Neural cell (in vitro differentiated cells): ENCODE results near the gene QKI. TPM values are rescaled to one million over a fixed set of nuclear protein-coding genes. Genes with fewer than 3 reads are reported as not detected.
"Not testable (repeated sequence)": the region's sequence is repeated elsewhere in the genome, so short reads cannot be mapped to it uniquely, and the experiment has no call there.

ENCODE experiments used
- H2AFZ ChIP-seq: fragments of 200-600, 300-800 bp; sonication (generic), shearing (Covaris generic); 2 replicates; pipeline ENCODE4 v1.6.0; 2014; ENCODE audit warnings: low read depth, mild to moderate bottlenecking, antibody characterized with exemption, low read length, moderate library complexity
- H3F3A ChIP-seq: fragments of 200-600 bp; shearing (Covaris generic); 2 replicates; pipeline ENCODE4 v1.6.1; 2016; ENCODE audit warnings: mild to moderate bottlenecking, moderate library complexity, mixed read lengths, antibody characterized with exemption, low read length; ENCODE audit not compliant: insufficient read depth, poor library complexity, severe bottlenecking
- H3K27ac ChIP-seq: fragments of 200-600, 300-800 bp; sonication (generic), shearing (Covaris generic); 2 replicates; pipeline ENCODE4 v1.5.1; 2014; ENCODE audit warnings: mild to moderate bottlenecking, low read length, moderate library complexity
- H3K27me3 ChIP-seq: fragments of 300-800, 200-600 bp; sonication (generic), shearing (Covaris generic); 2 replicates; pipeline ENCODE4 v1.6.0; 2014; ENCODE audit warnings: mild to moderate bottlenecking, low read depth, low read length, moderate library complexity; ENCODE audit not compliant: insufficient read depth
- H3K36me3 ChIP-seq: fragments of 300-800, 200-600 bp; sonication (generic), shearing (Covaris generic); 2 replicates; pipeline ENCODE4 v1.5.1; 2014; ENCODE audit warnings: mild to moderate bottlenecking, antibody characterized with exemption, low read length, moderate library complexity; ENCODE audit not compliant: insufficient read depth
- H3K4me2 ChIP-seq: fragments of 300-800, 200-600 bp; sonication (generic), shearing (Covaris generic); 2 replicates; pipeline ENCODE4 v1.6.0; 2014; ENCODE audit warnings: mild to moderate bottlenecking, low read length
- H3K4me3 ChIP-seq: fragments of 300-800, 200-600 bp; sonication (generic), shearing (Covaris generic); 2 replicates; pipeline ENCODE4 v1.5.1; 2014; ENCODE audit warnings: mild to moderate bottlenecking, low read length, moderate library complexity
- H3K79me2 ChIP-seq: fragments of 200-600 bp; shearing (Covaris generic); replicated peaks from 2 replicates; pipeline ENCODE4 v1.6.0; 2014; ENCODE audit warnings: mild to moderate bottlenecking, low read length, moderate library complexity; ENCODE audit not compliant: insufficient read depth
- H3K9ac ChIP-seq: fragments of 300-800, 200-600 bp; sonication (generic), shearing (Covaris generic); 2 replicates; pipeline ENCODE4 v1.6.1; 2016; ENCODE audit warnings: mild to moderate bottlenecking, low read length, mixed read lengths
- H3K9me2 ChIP-seq: fragments of 200-600 bp; shearing (Covaris generic); 2 replicates; pipeline ENCODE4 v1.6.1; 2016; ENCODE audit warnings: mild to moderate bottlenecking, low read length, mixed read lengths; ENCODE audit not compliant: insufficient read depth
- H3K9me3 ChIP-seq: fragments of 200-600, 300-800 bp; sonication (generic), shearing (Covaris generic); 2 replicates; pipeline ENCODE4 v1.6.1; 2016; ENCODE audit warnings: mild to moderate bottlenecking, mixed run types, low read length, moderate library complexity, mixed read lengths
- H4K20me1 ChIP-seq: fragments of 200-600 bp; shearing (Covaris generic); 2 replicates; pipeline ENCODE4 v1.6.1; 2016; ENCODE audit warnings: mild to moderate bottlenecking, mixed run types; ENCODE audit not compliant: insufficient read depth
- EZH2 ChIP-seq: fragments of 200-600, 300-800 bp; shearing (Covaris generic), sonication (generic); IDR thresholded peaks from 2 replicates; pipeline ENCODE4 v1.6.1; 2014; ENCODE audit warnings: antibody characterized with exemption, low read length, borderline replicate concordance, mild to moderate bottlenecking; ENCODE audit not compliant: insufficient read depth, poor library complexity, severe bottlenecking
- MXI1 ChIP-seq: fragments of 450-650 bp; conservative IDR thresholded peaks from 2 replicates; pipeline ENCODE4 v1.6.1; 2014; ENCODE audit warnings: antibody characterized with exemption, mild to moderate bottlenecking; ENCODE audit not compliant: poor library complexity, severe bottlenecking
- POLR2AphosphoS5 ChIP-seq: IDR thresholded peaks from 2 replicates; pipeline ENCODE4 v1.6.1; 2012
- RAD21 ChIP-seq: fragments of 450-650 bp; conservative IDR thresholded peaks from 2 replicates; pipeline ENCODE4 v1.6.1; 2014; ENCODE audit warnings: antibody characterized with exemption, mild to moderate bottlenecking, moderate library complexity
- TAF1 ChIP-seq: IDR thresholded peaks from 2 replicates; pipeline ENCODE4 v1.6.1; 2012; ENCODE audit warnings: low read depth
- polyA plus RNA-seq: library from polyadenylated mRNA; depleted of rRNA; stranded (reverse); fragments of >200 nt; gene quantifications from 2 replicates; pipeline ENCODE4 v1.2.3, GENCODE V29; 2014
- TF ChIP-seq, protein P1 (sequence below): fragments of 450-650 bp; IDR thresholded peaks from 2 replicates; pipeline ENCODE4 v1.5.1; 2014; ENCODE audit warnings: antibody characterized with exemption, mild to moderate bottlenecking, moderate library complexity; ENCODE audit not compliant: poor library complexity, severe bottlenecking
- TF ChIP-seq, protein P2 (sequence below): IDR thresholded peaks from 2 replicates; pipeline ENCODE4 v1.6.1; 2012; ENCODE audit warnings: borderline replicate concordance

The QKI gene
- polyA plus RNA-seq, 1 donor from 2014 or later, result 39.0 TPM

DNA sequence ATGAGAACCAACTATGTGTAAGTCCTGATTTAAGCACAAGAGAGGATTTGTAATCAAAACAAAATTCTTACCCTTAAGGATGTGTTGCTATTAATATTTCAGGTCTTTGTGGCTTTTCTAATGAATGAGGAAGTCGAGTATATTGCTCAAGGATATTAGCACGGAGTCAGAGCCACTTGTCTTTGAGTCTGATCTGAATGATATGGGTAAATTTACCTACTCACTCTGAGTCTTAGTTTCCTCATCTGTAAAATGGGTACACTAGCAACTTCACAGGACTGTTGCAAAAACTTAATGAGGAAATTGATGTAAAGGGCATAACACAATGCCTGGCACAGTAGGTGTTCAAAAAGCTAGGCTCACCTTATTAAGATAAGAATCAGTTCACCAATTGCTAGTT lies 30.0 kb upstream of the QKI start:
- Histone ChIP-seq H3K4me3 (no peak overlapping the region), H4K20me1 (no peaks in the 10 kb centered on the region), H3K9ac (no peak overlapping the region)

DNA sequence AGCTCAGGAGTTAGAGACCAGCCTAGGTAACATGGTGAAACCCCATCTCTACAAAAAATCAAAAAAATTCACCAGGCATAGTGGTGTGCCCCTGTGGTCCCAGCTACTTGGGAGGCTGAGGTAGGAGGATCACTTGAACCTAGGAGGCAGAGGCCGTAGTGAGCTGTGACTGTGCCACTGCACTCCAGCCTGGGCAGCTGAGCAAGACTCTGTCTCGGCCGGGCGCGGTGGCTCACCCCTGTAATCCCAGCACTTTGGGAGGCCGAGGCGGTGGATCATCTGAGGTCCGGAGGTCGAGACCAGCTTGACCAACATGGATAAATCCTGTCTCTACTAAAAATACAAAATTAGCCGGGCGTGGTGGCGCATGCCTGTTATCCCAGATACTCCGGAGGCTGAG lies 29.0 kb upstream of the QKI start:
- H3K4me3 ChIP-seq, H3K27me3 ChIP-seq, H3K9ac ChIP-seq, H3K27ac ChIP-seq, H4K20me1 ChIP-seq, H2AFZ ChIP-seq, H3K36me3 ChIP-seq, H3K9me3 ChIP-seq, H3K4me2 ChIP-seq, H3K79me2 ChIP-seq, H3K9me2 ChIP-seq, H3F3A ChIP-seq: not testable (repeated sequence)

More for the DNA sequence above, 30.0 kb upstream of the QKI start:
- Histone ChIP-seq H3K27ac (no peak overlapping the region), H3K27me3 (no peaks in the 10 kb centered on the region), H3K9me2 (no peaks in the 10 kb centered on the region), H3K36me3 (no peaks in the 10 kb centered on the region), H3K4me2 (no peak overlapping the region), H2AFZ (no peak overlapping the region), H3K79me2 (no peaks in the 10 kb centered on the region), H3F3A (no peaks in the 10 kb centered on the region), H3K9me3 (peaks cover 2% of the 10 kb centered on the region)
- TF ChIP-seq RAD21 (no peak), POLR2AphosphoS5 (no peak), MXI1 (no peak)
- TF ChIP-seq, protein P1, sequence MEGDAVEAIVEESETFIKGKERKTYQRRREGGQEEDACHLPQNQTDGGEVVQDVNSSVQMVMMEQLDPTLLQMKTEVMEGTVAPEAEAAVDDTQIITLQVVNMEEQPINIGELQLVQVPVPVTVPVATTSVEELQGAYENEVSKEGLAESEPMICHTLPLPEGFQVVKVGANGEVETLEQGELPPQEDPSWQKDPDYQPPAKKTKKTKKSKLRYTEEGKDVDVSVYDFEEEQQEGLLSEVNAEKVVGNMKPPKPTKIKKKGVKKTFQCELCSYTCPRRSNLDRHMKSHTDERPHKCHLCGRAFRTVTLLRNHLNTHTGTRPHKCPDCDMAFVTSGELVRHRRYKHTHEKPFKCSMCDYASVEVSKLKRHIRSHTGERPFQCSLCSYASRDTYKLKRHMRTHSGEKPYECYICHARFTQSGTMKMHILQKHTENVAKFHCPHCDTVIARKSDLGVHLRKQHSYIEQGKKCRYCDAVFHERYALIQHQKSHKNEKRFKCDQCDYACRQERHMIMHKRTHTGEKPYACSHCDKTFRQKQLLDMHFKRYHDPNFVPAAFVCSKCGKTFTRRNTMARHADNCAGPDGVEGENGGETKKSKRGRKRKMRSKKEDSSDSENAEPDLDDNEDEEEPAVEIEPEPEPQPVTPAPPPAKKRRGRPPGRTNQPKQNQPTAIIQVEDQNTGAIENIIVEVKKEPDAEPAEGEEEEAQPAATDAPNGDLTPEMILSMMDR, result no peak
- TF ChIP-seq, protein P2, sequence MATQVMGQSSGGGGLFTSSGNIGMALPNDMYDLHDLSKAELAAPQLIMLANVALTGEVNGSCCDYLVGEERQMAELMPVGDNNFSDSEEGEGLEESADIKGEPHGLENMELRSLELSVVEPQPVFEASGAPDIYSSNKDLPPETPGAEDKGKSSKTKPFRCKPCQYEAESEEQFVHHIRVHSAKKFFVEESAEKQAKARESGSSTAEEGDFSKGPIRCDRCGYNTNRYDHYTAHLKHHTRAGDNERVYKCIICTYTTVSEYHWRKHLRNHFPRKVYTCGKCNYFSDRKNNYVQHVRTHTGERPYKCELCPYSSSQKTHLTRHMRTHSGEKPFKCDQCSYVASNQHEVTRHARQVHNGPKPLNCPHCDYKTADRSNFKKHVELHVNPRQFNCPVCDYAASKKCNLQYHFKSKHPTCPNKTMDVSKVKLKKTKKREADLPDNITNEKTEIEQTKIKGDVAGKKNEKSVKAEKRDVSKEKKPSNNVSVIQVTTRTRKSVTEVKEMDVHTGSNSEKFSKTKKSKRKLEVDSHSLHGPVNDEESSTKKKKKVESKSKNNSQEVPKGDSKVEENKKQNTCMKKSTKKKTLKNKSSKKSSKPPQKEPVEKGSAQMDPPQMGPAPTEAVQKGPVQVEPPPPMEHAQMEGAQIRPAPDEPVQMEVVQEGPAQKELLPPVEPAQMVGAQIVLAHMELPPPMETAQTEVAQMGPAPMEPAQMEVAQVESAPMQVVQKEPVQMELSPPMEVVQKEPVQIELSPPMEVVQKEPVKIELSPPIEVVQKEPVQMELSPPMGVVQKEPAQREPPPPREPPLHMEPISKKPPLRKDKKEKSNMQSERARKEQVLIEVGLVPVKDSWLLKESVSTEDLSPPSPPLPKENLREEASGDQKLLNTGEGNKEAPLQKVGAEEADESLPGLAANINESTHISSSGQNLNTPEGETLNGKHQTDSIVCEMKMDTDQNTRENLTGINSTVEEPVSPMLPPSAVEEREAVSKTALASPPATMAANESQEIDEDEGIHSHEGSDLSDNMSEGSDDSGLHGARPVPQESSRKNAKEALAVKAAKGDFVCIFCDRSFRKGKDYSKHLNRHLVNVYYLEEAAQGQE, result no peak

DNA sequence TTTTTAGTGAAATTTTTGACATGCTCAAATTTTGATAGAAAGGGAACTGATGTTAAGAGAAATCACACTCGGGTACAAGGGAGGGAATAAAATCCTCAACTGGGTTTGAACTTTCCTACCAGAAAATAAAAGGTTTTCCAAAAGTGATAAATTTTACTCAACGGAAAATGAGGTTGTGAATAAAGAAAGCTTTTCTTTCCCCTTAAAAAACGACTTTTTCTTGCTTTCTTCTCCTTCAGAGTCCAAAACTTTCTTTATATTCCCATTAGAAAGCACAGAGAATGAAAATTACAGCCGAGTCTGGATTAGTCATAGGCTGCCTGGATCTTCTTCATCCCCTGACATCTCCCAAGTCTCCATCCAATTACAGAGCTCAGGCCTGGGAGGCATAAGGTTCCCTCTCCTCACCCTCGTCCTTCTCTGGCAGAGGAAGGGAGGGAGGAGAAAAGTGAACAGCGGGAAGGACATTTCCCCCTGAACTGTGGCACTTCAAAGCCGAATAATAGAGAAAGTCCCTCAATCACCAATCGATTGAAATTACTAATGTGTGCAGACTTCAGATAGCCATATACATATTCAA lies 28.1 kb upstream of the QKI start:
- Histone ChIP-seq H3K4me3 (no peak overlapping the region), H3K36me3 (no peaks in the 10 kb centered on the region), H3K27me3 (no peaks in the 10 kb centered on the region), H3K4me2 (no peak overlapping the region), H4K20me1 (no peaks in the 10 kb centered on the region), H3K9ac (no peak overlapping the region), H3K27ac (no peak overlapping the region), H3K79me2 (no peaks in the 10 kb centered on the region), H3K9me2 (no peaks in the 10 kb centered on the region), H3K9me3 (peaks cover 2% of the 10 kb centered on the region), H3F3A (no peaks in the 10 kb centered on the region), H2AFZ (no peak overlapping the region)
- no peak for TF ChIP-seq TAF1
- no peak for TF ChIP-seq RAD21
- TF ChIP-seq, protein P2, result no peak
- no peak for TF ChIP-seq EZH2
